K562 (cell line): ENCODE results near the gene NEMP1. TPM values are rescaled to one million over a fixed set of nuclear protein-coding genes. Genes with fewer than 3 reads are reported as not detected.

Source experiments
- ATAC-seq: fragments of 200-7000 bp; cut with Tn5 transposase; 3 replicates; pipeline ENCODE4 v1.9.1; 2020; ENCODE audit warnings: moderate library complexity
- BruUV-seq: library from RNA; stranded (reverse); fragments of 400-500 nt; replicated peaks from 2 replicates; lab custom pipeline; 2021; lab: Mats Ljungman, UMichigan
- CTCF ChIA-PET: fragments of 300-600 bp; formaldehyde crosslinking; extraction: SDS; loops from one replicate; lab custom pipeline; 2021; ENCODE audit warnings: low intra/inter-chr PET ratio; lab: Yijun Ruan, JAX
- POLR2A ChIA-PET: fragments of 300-600, 350-650 bp; sonication (Branson Sonifier 250); formaldehyde crosslinking; extraction: SDS; loops from one replicate; lab custom pipeline; 2021; ENCODE audit warnings: antibody characterized with exemption, inconsistent platforms; lab: Yijun Ruan, JAX
- DNase-seq, 4 experiments: peaks; one replicate each; pipeline versions ENCODE4 v3.0.0 to v3.0.0-alpha.2; 2011 to 2018; ENCODE audit warnings: low spot score in 3 of 4, mixed read lengths in 3 of 4; ENCODE audit errors: extremely low read depth in 1 of 4
- FAIRE-seq: peaks from 2 replicates; lab custom pipeline; 2011; peaks lifted over from hg19 to GRCh38; lab: Jason Lieb, UNC
- H2AFZ ChIP-seq: 2 replicates; pipeline ENCODE4 v1.6.0; 2011; ENCODE audit warnings: low read depth, low read length, control low read depth, inconsistent platforms
- H3K27ac ChIP-seq: fragments of 200-600 bp; 3 replicates; pipeline ENCODE4 v1.8.0; 2011; ENCODE audit warnings: low read depth, mild to moderate bottlenecking, control low read depth, inconsistent platforms, low read length, moderate library complexity, mixed read lengths; ENCODE audit errors: extremely low read depth
- H3K27me3 ChIP-seq, 2 experiments: fragments of 300-600 bp in 1 of 2; 2 replicates in 1 of 2; 3 replicates in 1 of 2; pipeline versions ENCODE4 v1.6.0 to v1.8.0; 2011; ENCODE audit warnings: inconsistent platforms in 2 of 2, low read length in 2 of 2, mild to moderate bottlenecking in 1 of 2, mixed read lengths in 1 of 2, moderate library complexity in 1 of 2; ENCODE audit not compliant: control insufficient read depth in 2 of 2, insufficient read depth in 2 of 2
- H3K36me3 ChIP-seq: fragments of 300-600 bp; 3 replicates; pipeline ENCODE4 v1.8.0; 2011; ENCODE audit warnings: mild to moderate bottlenecking, low read length, inconsistent platforms; ENCODE audit not compliant: control insufficient read depth, insufficient read depth
- H3K4me1 ChIP-seq, 2 experiments: fragments of 200-600 bp in 1 of 2; replicated peaks in 1 of 2; 2 replicates in 1 of 2; 3 replicates in 1 of 2; pipeline versions ENCODE4 v1.5.1 to v1.8.0; 2011; ENCODE audit warnings: inconsistent platforms in 2 of 2, low read length in 2 of 2, mild to moderate bottlenecking in 1 of 2, mixed read lengths in 1 of 2, moderate library complexity in 1 of 2; ENCODE audit not compliant: control insufficient read depth in 2 of 2, insufficient read depth in 2 of 2
- H3K4me2 ChIP-seq: 2 replicates; pipeline ENCODE4 v1.6.1; 2011; ENCODE audit warnings: low read length, control low read depth, inconsistent platforms, mixed read lengths; ENCODE audit not compliant: insufficient read depth
- H3K4me3 ChIP-seq: fragments of 200-600 bp; sonication (generic), shearing (Covaris generic); 2 replicates; pipeline ENCODE4 v1.5.1; 2016; ENCODE audit warnings: control low read depth, inconsistent platforms
- H3K79me2 ChIP-seq: fragments of 200-600 bp; 3 replicates; pipeline ENCODE4 v1.8.0; 2011; ENCODE audit warnings: low read length, inconsistent platforms; ENCODE audit not compliant: control insufficient read depth, insufficient read depth
- H3K9ac ChIP-seq, 2 experiments: 2 replicates each; pipeline versions ENCODE4 v1.6.0 to v1.6.1; 2011; ENCODE audit warnings: low read depth in 2 of 2, low read length in 2 of 2, control low read depth in 1 of 2, inconsistent platforms in 1 of 2, mild to moderate bottlenecking in 1 of 2, mixed read lengths in 1 of 2; ENCODE audit not compliant: insufficient read depth in 1 of 2
- H3K9me1 ChIP-seq: one replicate; pipeline ENCODE4 v1.6.0; 2011; ENCODE audit warnings: inconsistent platforms, mild to moderate bottlenecking, low read length, moderate library complexity; ENCODE audit not compliant: control insufficient read depth, insufficient read depth
- H3K9me3 ChIP-seq: replicated peaks from 2 replicates; pipeline ENCODE4 v1.5.1; 2011; ENCODE audit warnings: low read depth, low read length, inconsistent platforms; ENCODE audit not compliant: control insufficient read depth, insufficient read depth
- H4K20me1 ChIP-seq: replicated peaks from 2 replicates; pipeline ENCODE4 v1.6.1; 2011; ENCODE audit warnings: low read length, inconsistent platforms, mixed read lengths; ENCODE audit not compliant: control insufficient read depth, insufficient read depth
- ARID1B ChIP-seq: fragments of 450-650 bp; IDR thresholded peaks from 2 replicates; pipeline ENCODE4 v1.6.1; 2016; ENCODE audit warnings: antibody characterized with exemption, mild to moderate bottlenecking, inconsistent platforms
- BRD9 ChIP-seq: fragments of 450-650 bp; IDR thresholded peaks from 2 replicates; pipeline ENCODE4 v1.6.1; 2018; ENCODE audit warnings: low read depth; ENCODE audit not compliant: partially characterized antibody
- EP400 ChIP-seq: fragments of 450-650 bp; IDR thresholded peaks from 2 replicates; pipeline ENCODE4 v1.6.1; 2017; ENCODE audit warnings: antibody characterized with exemption, mild to moderate bottlenecking, moderate library complexity
- MTF1 ChIP-seq: fragments of 250-450 bp; sonication (Bioruptor Pico); IDR thresholded peaks from 2 replicates; pipeline ENCODE4 v1.9.0; 2021; ENCODE audit warnings: moderate library complexity, mild to moderate bottlenecking, inconsistent platforms, borderline replicate concordance
- SAFB ChIP-seq: fragments of 200-400 bp; formaldehyde crosslinking; IDR thresholded peaks from 2 replicates; pipeline ENCODE4 v1.6.1; 2017; ENCODE audit warnings: low read depth, low read length, borderline replicate concordance
- STAT5B ChIP-seq: fragments of 250-450 bp; sonication (Bioruptor Pico); IDR thresholded peaks from 2 replicates; pipeline ENCODE4 v1.8.0; 2021; ENCODE audit warnings: mild to moderate bottlenecking, inconsistent platforms
- TFAM ChIP-seq: fragments of 250-450 bp; sonication (Bioruptor Pico); conservative IDR thresholded peaks from 2 replicates; pipeline ENCODE4 v1.5.0; 2021; ENCODE audit warnings: mild to moderate bottlenecking, moderate library complexity
- ZBTB8A ChIP-seq: fragments of 450-650 bp; IDR thresholded peaks from 2 replicates; pipeline ENCODE4 v1.6.1; 2018; ENCODE audit warnings: mild to moderate bottlenecking, moderate library complexity; ENCODE audit not compliant: partially characterized antibody
- ZNF134 ChIP-seq: fragments of 250-450 bp; sonication (Bioruptor Pico); conservative IDR thresholded peaks from 2 replicates; pipeline ENCODE4 v1.4.0; 2020
- ZNF239 ChIP-seq: fragments of 250-450 bp; sonication (Bioruptor Pico); IDR thresholded peaks from 2 replicates; pipeline ENCODE4 v1.4.0; 2020; ENCODE audit warnings: mild to moderate bottlenecking
- ZNF354B ChIP-seq: fragments of 250-450 bp; sonication (Bioruptor Pico); IDR thresholded peaks from 2 replicates; pipeline ENCODE4 v1.4.0; 2020
- ZNF764 ChIP-seq: fragments of 250-450 bp; sonication (Bioruptor Pico); IDR thresholded peaks from 2 replicates; pipeline ENCODE4 v1.4.0; 2020; ENCODE audit warnings: low read depth, mild to moderate bottlenecking, moderate library complexity
- WGBS: fragments of 100-300 bp; shearing (Covaris generic); methylation state at CpG from one replicate; pipeline ENCODE4 v1.1.6; 2016; ENCODE audit warnings: low coverage, mixed read lengths; ENCODE audit not compliant: insufficient coverage; ENCODE audit errors: missing lambda C conversion rate; 5-methylcytosine and 5-hydroxymethylcytosine counted together
- in situ Hi-C: fragments of 300-500 bp; cut with MboI; formaldehyde crosslinking; loops from 4 replicates; pipeline ENCODE4 v1.15.0; 2018; ENCODE audit warnings: inconsistent platforms, mixed read lengths
- intact Hi-C: fragments of 100-400 bp; cut with micrococcal nuclease; formaldehyde crosslinking; loops from 2 replicates; pipeline ENCODE4 v1.14.2; 2022
- polyA plus RNA-seq, 8 experiments: library from polyadenylated mRNA; depleted of rRNA in 4 of 8; stranded (reverse) in 5 of 8; unstranded in 3 of 8; fragments of >200 nt; fragmentation: Nextera tagmentation in 2 of 8; fragmentation: Illumina TruSeq in 1 of 8; extraction: Ambion mirVana in 2 of 8; extraction: Trizol in 1 of 8; gene quantifications; 2 replicates each; pipeline versions ENCODE4 v1.2.1 to v1.2.3, GENCODE V29; 2011 to 2014; ENCODE audit warnings: inconsistent platforms in 1 of 8, missing spikeins in 1 of 8
- total RNA-seq, 7 experiments: library from RNA; depleted of rRNA in 6 of 7; stranded (reverse); fragments of >200 nt in 6 of 7; fragmentation: Illumina TruSeq in 2 of 7; extraction: Trizol in 2 of 7; gene quantifications; 2 replicates each; pipeline versions ENCODE4 v1.2.1 to v1.2.3, GENCODE V29; 2011 to 2021; ENCODE audit warnings: low replicate concordance in 1 of 7
- TF ChIP-seq, protein P1 (sequence below): fragments of 200-400 bp; formaldehyde crosslinking; IDR thresholded peaks from 2 replicates; pipeline ENCODE4 v1.6.1; 2017; ENCODE audit warnings: mild to moderate bottlenecking, low read depth, low read length, moderate library complexity

The NEMP1 gene
- total and polyA plus RNA-seq, 9 of the 15 experiments (the other 6 are each of a cell fraction or from before 2014, with no cell fraction given), result 9.5 to 82.2 (median 41.2) TPM

DNA sequence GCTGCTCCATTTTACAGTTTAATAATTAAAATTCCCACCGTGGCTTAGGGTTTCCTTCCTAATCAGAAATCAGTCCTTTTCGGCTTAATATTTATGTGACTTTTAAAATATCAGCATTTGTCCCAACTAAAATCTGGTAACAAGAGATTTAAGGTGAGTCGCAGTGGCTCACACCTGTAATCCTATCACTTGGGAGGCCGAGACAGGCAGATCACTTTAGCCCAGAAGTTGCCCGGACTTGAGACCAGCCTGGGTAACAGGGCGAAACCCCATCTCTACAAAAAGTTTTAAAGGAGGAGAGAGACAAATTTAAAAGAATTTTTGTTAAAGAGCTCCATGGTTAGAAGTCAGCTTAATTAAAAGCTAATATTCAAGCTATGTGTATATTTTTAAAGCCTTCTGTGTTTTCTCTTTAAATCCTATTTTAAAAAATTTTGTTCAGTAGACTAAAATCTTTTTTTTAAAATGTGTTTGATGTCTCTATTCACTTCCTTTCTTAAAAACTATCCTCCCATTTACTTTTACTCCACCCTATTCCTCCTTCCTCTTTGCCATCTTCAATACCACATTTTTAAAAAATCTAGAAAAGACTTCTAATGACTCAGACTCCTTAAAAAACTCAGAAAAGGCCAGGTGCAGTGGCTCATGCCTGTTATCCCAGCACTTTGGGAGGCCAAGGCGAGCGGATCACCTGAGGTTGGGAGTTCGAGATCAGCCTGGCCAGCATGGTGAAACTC lies 58.4 kb downstream of the NEMP1 start:
- intact Hi-C loops (no loop called here), in situ Hi-C loops (loop anchor here (5.0 kb wide), 1 partner anchor 157 kb away; no protein-coding TSS in a partner anchor)
- DNase-seq, result no peak
- H3K9ac ChIP-seq, result no peak overlapping the region
- CTCF ChIA-PET, result interaction anchor here (1.1 kb wide), 1 partner anchor 90 kb away, joined by 4 read pairs; no protein-coding TSS in a partner anchor
- no peak overlapping the region for H3K4me3 ChIP-seq
- no peaks in the 10 kb centered on the region for H4K20me1 ChIP-seq
- whole genome bisulfite sequencing, result 57% methylated on average over 9 of the region's 9 CpGs
- peak; percentile 57 for FAIRE-seq
- POLR2A ChIA-PET, result interaction anchor here (0.5 to 1.7 kb wide), 5 partner anchors 11 to 302 kb away, joined by 3 to 4 read pairs (median 4); no protein-coding TSS in a partner anchor
- H3K79me2 ChIP-seq, result no peaks in the 10 kb centered on the region
- no peaks in the 10 kb centered on the region for H3K36me3 ChIP-seq
- no peaks in the 10 kb centered on the region for H3K27me3 ChIP-seq
- no peak for TF ChIP-seq MTF1 (CRISPR knock-in tag)
- no peak for TF ChIP-seq ARID1B
- TF ChIP-seq SAFB, result no peak
- TF ChIP-seq ZNF134 (CRISPR knock-in tag), result no peak
- TF ChIP-seq, protein P1, sequence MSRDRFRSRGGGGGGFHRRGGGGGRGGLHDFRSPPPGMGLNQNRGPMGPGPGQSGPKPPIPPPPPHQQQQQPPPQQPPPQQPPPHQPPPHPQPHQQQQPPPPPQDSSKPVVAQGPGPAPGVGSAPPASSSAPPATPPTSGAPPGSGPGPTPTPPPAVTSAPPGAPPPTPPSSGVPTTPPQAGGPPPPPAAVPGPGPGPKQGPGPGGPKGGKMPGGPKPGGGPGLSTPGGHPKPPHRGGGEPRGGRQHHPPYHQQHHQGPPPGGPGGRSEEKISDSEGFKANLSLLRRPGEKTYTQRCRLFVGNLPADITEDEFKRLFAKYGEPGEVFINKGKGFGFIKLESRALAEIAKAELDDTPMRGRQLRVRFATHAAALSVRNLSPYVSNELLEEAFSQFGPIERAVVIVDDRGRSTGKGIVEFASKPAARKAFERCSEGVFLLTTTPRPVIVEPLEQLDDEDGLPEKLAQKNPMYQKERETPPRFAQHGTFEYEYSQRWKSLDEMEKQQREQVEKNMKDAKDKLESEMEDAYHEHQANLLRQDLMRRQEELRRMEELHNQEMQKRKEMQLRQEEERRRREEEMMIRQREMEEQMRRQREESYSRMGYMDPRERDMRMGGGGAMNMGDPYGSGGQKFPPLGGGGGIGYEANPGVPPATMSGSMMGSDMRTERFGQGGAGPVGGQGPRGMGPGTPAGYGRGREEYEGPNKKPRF, result no peak
- TF ChIP-seq ZBTB8A, result no peak
- TF ChIP-seq BRD9, result no peak
- TF ChIP-seq ZNF354B (CRISPR knock-in tag), result no peak
- TF ChIP-seq ZNF239 (CRISPR knock-in tag), result no peak
- TF ChIP-seq ZNF764 (CRISPR knock-in tag), result no peak
- no peak for TF ChIP-seq TFAM (CRISPR knock-in tag)
- TF ChIP-seq EP400, result no peak
- no peak for TF ChIP-seq STAT5B (CRISPR knock-in tag)
- 0 out of 2 replicates have a peak overlapping the region, but pooled peaks have one; percentile 24 for H2AFZ ChIP-seq
- no peak for ATAC-seq
- no peaks in the 10 kb centered on the region for H3K9me3 ChIP-seq
- H3K4me2 ChIP-seq, result no peak overlapping the region
- BruUV-seq, result no TSS peak
- H3K9me1 ChIP-seq, result no peaks in the 10 kb centered on the region
- H3K27ac ChIP-seq, result no peak overlapping the region
- peaks cover 6 to 9% of the 10 kb centered on the region in 2 experiments; a peak in 4 of 5 replicates for H3K4me1 ChIP-seq
